Upper lobe of left lung (tissue), 6 donors: ENCODE measurements around the gene SCCPDH. TPM values are rescaled to one million over a fixed set of nuclear protein-coding genes. Genes with fewer than 3 reads are reported as not detected.

ENCODE experiments used
- ATAC-seq, 2 donors: fragments of 200-7000 bp; cut with Tn5 transposase; one replicate each; pipeline ENCODE4 v1.9.1; 2022; ENCODE audit warnings: mild to moderate bottlenecking in 2 of 2, moderate library complexity in 2 of 2; ENCODE audit not compliant: low FRiP score in 2 of 2
- DNase-seq, 2 donors: peaks; one replicate each; pipeline ENCODE4 v3.0.0-alpha.2; 2019 to 2020
- H3K27ac ChIP-seq, 4 donors: fragments of 200-600 bp; sonication (generic); one replicate each; pipeline ENCODE4 v1.5.1; 2016 to 2019
- H3K27me3 ChIP-seq, 4 donors: fragments of 200-600 bp; sonication (generic); one replicate each; pipeline ENCODE4 v1.5.1; 2017 to 2019
- H3K36me3 ChIP-seq, 4 donors: fragments of 200-600 bp; sonication (generic); one replicate each; pipeline ENCODE4 v1.5.1; 2016 to 2019
- H3K4me1 ChIP-seq, 4 donors: fragments of 200-600 bp; sonication (generic); one replicate each; pipeline ENCODE4 v1.5.1; 2018 to 2019
- H3K4me3 ChIP-seq, 4 donors: fragments of 200-600 bp; sonication (generic); one replicate each; pipeline ENCODE4 v1.5.1; 2017 to 2019; ENCODE audit warnings: mild to moderate bottlenecking in 2 of 4, moderate library complexity in 1 of 4
- H3K9me3 ChIP-seq, 4 donors: fragments of 200-600 bp; sonication (generic); one replicate each; pipeline ENCODE4 v1.5.1; 2018 to 2019
- EP300 ChIP-seq, 4 donors: sonication (generic); formaldehyde crosslinking; IDR thresholded peaks; one replicate each; pipeline ENCODE4 v1.5.1; 2017; ENCODE audit warnings: antibody characterized with exemption in 4 of 4, control low read depth in 2 of 4
- POLR2A ChIP-seq, 4 donors: fragments of 450-650 bp; IDR thresholded peaks; one replicate each; pipeline ENCODE4 v1.5.1; 2016 to 2017; ENCODE audit warnings: antibody characterized with exemption in 4 of 4, mild to moderate bottlenecking in 2 of 4
- POLR2AphosphoS5 ChIP-seq, 2 donors: sonication (generic); formaldehyde crosslinking; IDR thresholded peaks; one replicate each; pipeline ENCODE4 v1.5.1; 2017; ENCODE audit warnings: antibody characterized with exemption in 2 of 2
- WGBS, 2 donors: methylation state at CpG; one replicate each; pipeline ENCODE4 v1.1.5; 2017 to 2018; 5-methylcytosine and 5-hydroxymethylcytosine counted together
- total RNA-seq, 6 donors: library from RNA; depleted of rRNA in 4 of 6; stranded (reverse); fragments of >200 nt in 4 of 6; gene quantifications; one replicate each; pipeline versions ENCODE4 v1.1.0 to v1.2.1, GENCODE V29; 2016 to 2021
- TF ChIP-seq, protein P1 (sequence below), 6 experiments: fragments of 450-650 bp in 4 of 6; fragments of 200-600 bp in 2 of 6; sonication (generic) in 2 of 6; IDR thresholded peaks; one replicate each; pipeline ENCODE4 v1.5.1; 2016 to 2019; ENCODE audit warnings: antibody characterized with exemption in 6 of 6
- donor health status: DM: no; HTN: no; CAD: no; lungs with moderate emphysema.
- donor health status: DM: no; HTN: yes; CAD: no; lungs with severe emphysema.

SCCPDH gene, protein sequence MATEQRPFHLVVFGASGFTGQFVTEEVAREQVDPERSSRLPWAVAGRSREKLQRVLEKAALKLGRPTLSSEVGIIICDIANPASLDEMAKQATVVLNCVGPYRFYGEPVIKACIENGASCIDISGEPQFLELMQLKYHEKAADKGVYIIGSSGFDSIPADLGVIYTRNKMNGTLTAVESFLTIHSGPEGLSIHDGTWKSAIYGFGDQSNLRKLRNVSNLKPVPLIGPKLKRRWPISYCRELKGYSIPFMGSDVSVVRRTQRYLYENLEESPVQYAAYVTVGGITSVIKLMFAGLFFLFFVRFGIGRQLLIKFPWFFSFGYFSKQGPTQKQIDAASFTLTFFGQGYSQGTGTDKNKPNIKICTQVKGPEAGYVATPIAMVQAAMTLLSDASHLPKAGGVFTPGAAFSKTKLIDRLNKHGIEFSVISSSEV
- 10 to 100 TPM; 16.8 to 30.3 (median 23.1) TPM for total RNA-seq

DNA sequence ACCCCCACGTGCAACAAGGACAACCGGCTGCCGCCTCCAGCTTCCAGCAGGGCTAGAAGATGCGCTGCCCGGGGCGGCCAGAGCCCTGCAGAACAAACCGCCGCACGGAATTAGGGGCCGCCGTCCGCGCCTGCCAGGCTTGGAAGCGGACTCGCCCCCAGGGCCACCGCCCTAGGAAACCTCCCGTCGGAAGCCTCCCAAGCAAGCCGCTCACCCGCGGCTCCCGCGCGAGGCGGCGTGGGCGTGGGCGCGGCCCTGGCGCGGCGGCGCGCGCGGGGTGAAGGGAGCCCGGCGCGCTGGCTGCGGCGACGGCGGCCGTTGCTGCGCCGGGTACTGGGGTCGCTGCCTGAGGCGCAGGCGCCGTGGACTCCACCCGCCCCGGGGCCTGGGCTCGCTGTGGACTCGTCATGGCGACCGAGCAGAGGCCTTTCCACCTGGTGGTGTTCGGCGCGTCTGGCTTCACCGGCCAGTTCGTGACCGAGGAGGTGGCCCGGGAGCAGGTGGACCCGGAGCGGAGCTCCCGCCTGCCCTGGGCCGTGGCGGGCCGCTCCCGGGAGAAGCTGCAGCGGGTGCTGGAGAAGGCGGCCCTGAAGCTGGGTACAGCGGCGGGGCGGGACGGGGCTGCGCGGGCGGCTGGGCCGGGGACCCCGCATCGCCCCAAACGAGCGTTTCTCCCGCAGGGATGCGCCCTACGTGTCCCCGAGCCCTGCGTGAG, at the start of gene SCCPDH:
Gene SCCPDH (plus strand): TSS at position 394 of the 715 bp plus-strand sequence. CDS start 14 bp downstream, at position 408.
- Histone ChIP-seq H3K9me3 (peaks cover 0 to 3% (median 0%) of the 10 kb centered on the region in 4 donors), H3K4me1 (peaks cover 0 to 8% (median 7%) of the 10 kb centered on the region in 4 donors), H3K4me3 (peak within 1 kb of the TSS; percentile 51 to 92 (median 85)), H3K27me3 (no peaks in the 10 kb centered on the region), H3K27ac (peak within 1 kb of the TSS; percentile 71 to 88 (median 86)), H3K36me3 (peaks cover 0 to 15% (median 5%) of the 10 kb centered on the region in 4 donors)
- DNase-seq (peak; percentile 69 to 95), ATAC-seq (peak; percentile 92 to 98)
- TF ChIP-seq POLR2A (IDR thresholded peaks at IDR 0.05): peak in 2 of 4 donors; percentile 22 to 71
- no peak for TF ChIP-seq POLR2AphosphoS5 (IDR thresholded peaks at IDR 0.05)
- TF ChIP-seq, protein P1, sequence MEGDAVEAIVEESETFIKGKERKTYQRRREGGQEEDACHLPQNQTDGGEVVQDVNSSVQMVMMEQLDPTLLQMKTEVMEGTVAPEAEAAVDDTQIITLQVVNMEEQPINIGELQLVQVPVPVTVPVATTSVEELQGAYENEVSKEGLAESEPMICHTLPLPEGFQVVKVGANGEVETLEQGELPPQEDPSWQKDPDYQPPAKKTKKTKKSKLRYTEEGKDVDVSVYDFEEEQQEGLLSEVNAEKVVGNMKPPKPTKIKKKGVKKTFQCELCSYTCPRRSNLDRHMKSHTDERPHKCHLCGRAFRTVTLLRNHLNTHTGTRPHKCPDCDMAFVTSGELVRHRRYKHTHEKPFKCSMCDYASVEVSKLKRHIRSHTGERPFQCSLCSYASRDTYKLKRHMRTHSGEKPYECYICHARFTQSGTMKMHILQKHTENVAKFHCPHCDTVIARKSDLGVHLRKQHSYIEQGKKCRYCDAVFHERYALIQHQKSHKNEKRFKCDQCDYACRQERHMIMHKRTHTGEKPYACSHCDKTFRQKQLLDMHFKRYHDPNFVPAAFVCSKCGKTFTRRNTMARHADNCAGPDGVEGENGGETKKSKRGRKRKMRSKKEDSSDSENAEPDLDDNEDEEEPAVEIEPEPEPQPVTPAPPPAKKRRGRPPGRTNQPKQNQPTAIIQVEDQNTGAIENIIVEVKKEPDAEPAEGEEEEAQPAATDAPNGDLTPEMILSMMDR (IDR thresholded peaks at IDR 0.05): no peak
- no peak for TF ChIP-seq EP300 (IDR thresholded peaks at IDR 0.05)
- WGBS, 2 donors: 0 to 1% methylated on average over 21 to 47 of the region's 89 CpGs

DNA sequence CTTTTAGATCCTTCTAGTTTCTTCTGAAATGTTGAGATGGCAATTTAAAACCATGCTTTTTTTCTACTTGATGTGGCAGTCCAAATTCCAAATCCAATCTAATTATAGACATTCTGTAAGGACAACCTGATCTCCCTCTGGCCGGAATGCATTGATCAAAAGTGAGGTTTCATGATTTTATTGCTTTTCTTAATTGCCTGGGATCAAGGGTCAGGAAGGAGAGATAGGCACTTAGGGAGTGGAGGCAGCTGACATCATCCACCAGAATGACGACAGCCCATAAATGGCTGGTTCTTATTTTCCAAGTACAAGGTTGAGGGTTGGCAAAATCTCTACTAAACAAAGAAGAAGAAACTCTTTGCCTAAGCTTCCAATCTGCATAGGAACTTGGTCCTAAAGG, 46.4 kb upstream of the SCCPDH start:
- TF ChIP-seq, protein P1 (IDR thresholded peaks at IDR 0.05): no peak
- TF ChIP-seq EP300 (IDR thresholded peaks at IDR 0.05) (no peak), POLR2AphosphoS5 (IDR thresholded peaks at IDR 0.05) (no peak), POLR2A (IDR thresholded peaks at IDR 0.05) (no peak)
- H3K36me3 ChIP-seq: no peaks in the 10 kb centered on the region
- H3K4me1 ChIP-seq: peaks cover 0 to 3% (median 0%) of the 10 kb centered on the region in 4 donors
- no peak for DNase-seq
- H3K27ac ChIP-seq: no peak overlapping the region
- no peaks in the 10 kb centered on the region for H3K27me3 ChIP-seq
- no peak overlapping the region for H3K4me3 ChIP-seq
- H3K9me3 ChIP-seq: no peaks in the 10 kb centered on the region
- 76 to 81% methylated on average over 2 of the region's 2 CpGs for WGBS, 2 donors
- ATAC-seq: no peak

DNA sequence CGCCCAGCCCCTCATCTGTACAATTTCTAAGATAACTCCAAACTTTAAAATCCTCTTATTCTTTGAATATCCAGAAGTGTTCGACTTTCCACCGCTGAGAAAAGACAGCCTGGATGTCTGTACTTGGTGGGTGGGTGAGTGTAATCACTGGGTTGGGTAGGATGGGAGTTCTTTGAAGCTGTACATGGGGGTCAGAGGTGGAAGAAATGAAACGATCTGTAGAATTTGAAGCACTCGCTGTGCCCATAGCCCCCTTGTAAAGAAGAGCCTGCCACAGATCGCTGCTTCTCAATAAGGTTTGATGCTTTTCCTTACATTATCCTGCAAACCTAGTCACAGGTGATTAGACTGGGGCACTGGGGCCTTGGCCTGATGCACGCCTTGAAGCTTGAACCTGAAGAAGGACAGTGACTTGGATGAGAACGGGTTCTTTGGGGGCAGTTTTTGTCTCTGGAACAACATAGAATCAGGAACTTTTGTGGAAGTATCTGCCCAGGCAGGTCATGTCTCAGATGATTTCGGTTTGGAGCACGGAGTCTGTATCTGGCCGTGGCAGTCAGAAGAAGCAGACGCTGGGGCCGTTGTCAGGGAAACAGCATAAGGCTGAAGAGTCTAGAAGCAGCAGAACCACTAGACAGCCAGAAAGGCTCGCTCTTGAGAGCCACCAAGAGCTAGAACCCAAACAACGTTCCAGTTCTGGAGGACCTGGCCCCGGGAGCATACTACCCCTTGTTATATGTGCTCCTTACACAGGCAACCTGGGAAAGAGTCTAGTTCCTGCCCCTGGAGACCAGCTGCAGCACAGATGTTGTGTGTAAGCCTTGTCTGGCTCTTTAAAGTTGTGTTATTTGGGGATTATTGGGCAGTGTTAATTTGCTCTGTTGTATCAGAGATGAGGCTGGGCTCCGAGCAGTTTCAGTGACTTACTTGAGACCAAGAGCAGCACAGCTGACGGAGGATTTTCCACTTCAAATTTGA, 45.1 kb upstream of the SCCPDH start:
- no peak for TF ChIP-seq POLR2AphosphoS5 (IDR thresholded peaks at IDR 0.05)
- no peak for TF ChIP-seq EP300 (IDR thresholded peaks at IDR 0.05)
- TF ChIP-seq, protein P1 (IDR thresholded peaks at IDR 0.05): no peak
- no peak for TF ChIP-seq POLR2A (IDR thresholded peaks at IDR 0.05)
- H3K36me3 ChIP-seq: no peaks in the 10 kb centered on the region
- H3K4me1 ChIP-seq: peaks cover 0 to 3% (median 0%) of the 10 kb centered on the region in 4 donors
- DNase-seq (no peak), ATAC-seq (no peak)
- H3K27ac ChIP-seq: no peak overlapping the region
- H3K4me3 ChIP-seq: no peak overlapping the region
- H3K9me3 ChIP-seq: no peaks in the 10 kb centered on the region
- WGBS, 2 donors: 78 to 84% methylated on average over 15 to 18 of the region's 18 CpGs
- H3K27me3 ChIP-seq: no peaks in the 10 kb centered on the region

DNA sequence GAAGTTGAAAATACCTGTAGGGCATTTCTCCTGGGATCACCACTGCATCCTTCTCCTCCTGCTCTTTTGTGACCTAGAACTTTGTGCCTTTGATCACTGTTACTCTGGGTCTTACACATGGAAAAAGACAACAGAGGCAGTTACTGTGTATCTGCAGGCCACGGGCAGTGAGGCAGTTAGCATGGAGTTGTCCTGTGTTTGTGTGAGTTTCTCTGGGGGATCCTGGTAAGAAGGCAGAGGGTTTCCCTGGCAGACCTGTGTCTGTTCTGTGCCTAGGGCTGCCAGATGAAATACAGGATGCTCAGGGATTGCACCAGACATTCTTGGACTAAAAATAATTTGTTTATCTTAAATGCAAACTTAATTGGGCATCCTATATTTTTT, 44.4 kb upstream of the SCCPDH start:
- no peaks in the 10 kb centered on the region for H3K36me3 ChIP-seq
- no peaks in the 10 kb centered on the region for H3K9me3 ChIP-seq
- TF ChIP-seq EP300 (IDR thresholded peaks at IDR 0.05) (no peak), POLR2AphosphoS5 (IDR thresholded peaks at IDR 0.05) (no peak), POLR2A (IDR thresholded peaks at IDR 0.05) (no peak)
- TF ChIP-seq, protein P1 (IDR thresholded peaks at IDR 0.05): no peak
- H3K27me3 ChIP-seq: no peaks in the 10 kb centered on the region
- WGBS, 2 donors: 59 to 60% methylated on average over 1 of the region's 1 CpG
- H3K4me1 ChIP-seq: peaks cover 0 to 3% (median 0%) of the 10 kb centered on the region in 4 donors
- H3K4me3 ChIP-seq: no peak overlapping the region
- ATAC-seq: no peak
- DNase-seq: no peak
- H3K27ac ChIP-seq: no peak overlapping the region
